SK-N-DZ (cell line): ENCODE data around the gene CCDC138. TPM values are rescaled to one million over a fixed set of nuclear protein-coding genes. Genes with fewer than 3 reads are reported as not detected.
A peak's percentile ranks its signal among the peaks of the same experiment; 100 is the strongest.
"Not testable (repeated sequence)": the region's sequence is repeated elsewhere in the genome, so short reads cannot be mapped to it uniquely, and the experiment has no call there.

Source experiments
- DNase-seq: peaks from one replicate; pipeline ENCODE4 v3.0.0-alpha.2; 2015; ENCODE audit warnings: low spot score
- polyA plus RNA-seq, 2 experiments: library from polyadenylated mRNA; depleted of rRNA; stranded (reverse); fragments of >200 nt; gene quantifications; 2 replicates each; pipeline ENCODE4 v1.2.3, GENCODE V29; 2014

Gene CCDC138, protein sequence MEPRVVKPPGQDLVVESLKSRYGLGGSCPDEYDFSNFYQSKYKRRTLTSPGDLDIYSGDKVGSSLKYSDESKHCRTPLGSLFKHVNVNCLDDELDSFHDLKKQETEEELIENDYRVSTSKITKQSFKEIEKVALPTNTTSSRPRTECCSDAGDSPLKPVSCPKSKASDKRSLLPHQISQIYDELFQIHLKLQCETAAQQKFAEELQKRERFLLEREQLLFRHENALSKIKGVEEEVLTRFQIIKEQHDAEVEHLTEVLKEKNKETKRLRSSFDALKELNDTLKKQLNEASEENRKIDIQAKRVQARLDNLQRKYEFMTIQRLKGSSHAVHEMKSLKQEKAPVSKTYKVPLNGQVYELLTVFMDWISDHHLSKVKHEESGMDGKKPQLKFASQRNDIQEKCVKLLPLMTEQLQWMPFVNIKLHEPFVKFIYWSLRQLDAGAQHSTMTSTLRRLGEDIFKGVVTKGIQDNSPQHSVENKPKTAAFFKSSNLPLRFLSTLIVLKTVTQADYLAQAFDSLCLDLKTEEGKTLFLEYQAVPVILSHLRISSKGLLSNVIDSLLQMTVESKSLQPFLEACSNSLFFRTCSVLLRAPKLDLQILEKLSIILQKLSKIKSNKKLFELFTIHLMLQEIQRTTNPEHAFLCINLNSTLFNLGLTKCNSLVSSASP
- polyA plus RNA-seq (2014; cell fraction: cytosol; rRNA removed), result 29.3 and 31.6 TPM in 2 replicates
- 27.9 and 39.9 TPM in 2 replicates for polyA plus RNA-seq (2014; cell fraction: nucleus; rRNA removed)

DNA sequence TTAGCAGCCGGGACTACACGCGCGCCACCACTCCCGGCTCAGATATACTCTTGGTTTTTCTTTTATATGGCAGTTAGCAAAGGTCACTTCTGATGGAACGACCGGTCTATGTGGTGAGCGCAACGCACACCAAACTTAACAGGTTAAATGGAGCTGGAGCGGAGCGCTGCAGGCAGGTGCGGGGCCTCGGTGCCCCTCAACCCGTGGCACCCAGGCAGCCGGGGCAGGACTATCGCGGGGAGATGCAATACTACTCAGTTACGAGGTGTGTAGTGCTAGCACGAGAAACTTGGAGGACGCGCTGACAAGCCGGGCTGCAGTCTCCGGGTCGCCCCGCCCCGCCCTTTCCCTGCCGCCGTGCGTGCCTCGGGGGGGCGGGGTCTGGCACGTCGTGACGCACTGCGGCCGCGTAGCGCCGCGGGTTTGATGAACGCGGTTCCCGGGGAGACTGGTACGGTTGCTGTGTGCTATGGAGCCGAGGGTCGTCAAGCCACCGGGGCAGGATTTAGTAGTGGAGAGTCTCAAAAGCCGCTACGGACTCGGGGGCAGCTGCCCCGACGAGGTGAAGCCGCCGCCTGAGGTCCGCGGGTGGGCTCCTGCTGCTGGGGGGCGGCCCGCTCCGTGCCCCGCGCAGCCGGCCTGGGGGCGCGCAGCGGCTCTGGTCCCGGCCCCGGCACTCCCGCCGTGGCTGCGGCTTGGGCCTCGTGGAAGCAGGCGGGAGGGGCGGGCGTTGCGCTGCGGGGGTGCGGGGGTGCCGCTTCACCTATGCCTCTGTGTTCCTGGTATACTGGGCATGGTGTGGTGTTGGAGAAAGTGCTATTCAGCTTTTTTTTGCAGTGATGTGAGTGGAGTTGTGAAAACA lies at the start of gene CCDC138:
CCDC138 (plus strand) TSS at position 418 of the 862 bp plus-strand sequence; CDS start at position 470, 52 bp downstream.
- DNase-seq, result peak; percentile 89

DNA sequence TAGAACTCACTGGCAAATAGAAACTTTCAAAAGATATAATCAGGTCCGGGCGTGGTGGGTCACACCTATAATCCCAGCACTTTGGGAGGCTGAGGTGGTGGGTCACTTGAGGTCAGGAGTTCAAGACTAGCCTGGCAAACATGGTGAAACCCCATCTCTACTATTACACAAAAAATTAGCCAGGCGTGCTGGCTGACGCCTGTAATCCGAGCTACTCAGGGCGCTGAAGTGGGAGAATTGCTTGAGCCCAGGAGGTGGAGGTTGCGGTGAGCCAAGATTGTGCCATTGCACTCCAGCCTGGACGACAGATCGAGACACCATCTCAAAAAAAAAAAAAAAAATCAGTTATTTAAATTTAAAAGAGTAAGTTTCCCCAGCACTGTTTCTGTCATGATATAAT lies 28.6 kb upstream of the CCDC138 start:
- not testable (repeated sequence) for DNase-seq

DNA sequence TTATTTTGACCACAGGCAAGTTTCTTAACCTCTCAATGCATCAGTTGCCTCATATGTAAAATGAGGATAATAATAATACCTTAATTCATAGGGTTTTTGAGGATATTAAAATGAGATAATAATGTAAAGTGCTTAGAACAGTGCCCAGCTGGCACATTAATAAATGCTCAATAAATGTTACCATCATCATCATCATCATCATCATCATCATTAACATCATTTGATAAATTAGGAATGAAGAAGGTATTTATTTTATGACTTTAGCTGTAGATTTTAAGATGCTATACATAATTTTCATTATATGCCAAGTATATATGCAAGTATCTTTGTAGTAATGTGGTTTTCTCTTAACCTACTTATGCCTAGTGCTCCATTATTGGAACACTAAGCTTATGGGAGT lies 24.0 kb upstream of the CCDC138 start:
- DNase-seq, result not testable (repeated sequence)

- not testable (repeated sequence) for DNase-seq
These were observed 19.9 kb upstream of the CCDC138 start for GRCh38 chr2:108766671-108767070.

GRCh38 chr2:108767859-108768258 lies 18.7 kb upstream of the CCDC138 start:
- not testable (repeated sequence) for DNase-seq

- DNase-seq, result no peak
These were observed 10.1 kb upstream of the CCDC138 start for GRCh38 chr2:108776475-108776874.

DNA sequence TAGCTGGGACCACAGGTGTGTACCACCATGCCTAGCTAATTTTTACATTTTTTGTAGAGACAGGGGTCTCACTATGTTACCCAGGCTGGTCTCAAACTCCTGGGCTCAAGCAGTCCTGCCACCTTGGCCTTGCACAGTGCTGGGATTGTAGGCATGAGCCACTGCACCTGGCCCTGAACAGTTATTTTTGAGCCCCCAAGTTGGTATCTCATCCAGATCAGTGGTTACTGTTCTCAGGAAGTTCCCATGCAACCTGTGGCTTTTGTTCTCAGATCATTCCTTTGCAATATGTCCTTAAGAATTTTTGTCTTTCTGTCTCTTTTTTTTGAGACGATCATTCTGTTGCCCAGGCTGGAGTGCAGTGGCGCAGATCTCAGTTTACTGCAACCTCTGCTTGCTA lies 7.7 kb upstream of the CCDC138 start:
- no peak for DNase-seq

- DNase-seq, result no peak
These were observed 590 bp upstream of the CCDC138 start for GRCh38 chr2:108786008-108786353.

- DNase-seq, result no peak
These were observed 608 bp downstream of the CCDC138 start for GRCh38 chr2:108787216-108787541.

DNA sequence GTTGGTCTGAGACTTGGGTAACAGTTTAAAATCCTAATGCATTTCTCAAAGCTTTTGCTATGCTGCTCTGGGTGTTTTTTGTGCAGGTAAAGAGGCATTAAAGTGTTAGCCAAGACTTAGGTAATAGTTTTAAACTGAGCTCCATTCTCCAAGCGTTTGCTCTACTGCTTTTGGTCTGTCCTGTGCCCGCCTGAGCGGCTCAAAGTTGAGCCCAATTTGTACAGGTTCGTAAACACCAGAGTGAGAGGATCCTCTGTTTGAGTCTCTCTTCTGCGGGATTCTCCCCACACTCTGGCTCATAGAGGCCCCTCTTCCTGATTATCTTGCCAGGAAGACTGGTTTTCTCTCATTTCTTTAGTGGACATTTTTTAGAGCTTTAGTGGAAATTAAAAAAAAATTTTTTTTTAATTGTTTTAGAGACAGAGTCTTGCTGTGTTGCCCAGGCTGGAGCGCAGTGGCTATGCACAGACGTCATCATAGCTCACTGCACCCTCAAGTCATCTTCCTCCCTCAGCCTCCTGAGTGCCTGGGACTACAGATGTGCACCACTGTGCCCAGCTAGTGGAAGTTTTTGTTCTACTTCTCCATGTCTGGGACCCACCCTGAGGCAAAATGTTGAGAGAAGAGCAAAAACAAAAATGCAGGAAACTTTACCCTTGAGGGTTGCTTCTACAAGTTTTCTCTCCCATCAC lies 16.6 kb downstream of the CCDC138 start:
- DNase-seq, result no peak

- no peak for DNase-seq
These were observed 18.5 kb downstream of the CCDC138 start for GRCh38 chr2:108805032-108805431.

DNA sequence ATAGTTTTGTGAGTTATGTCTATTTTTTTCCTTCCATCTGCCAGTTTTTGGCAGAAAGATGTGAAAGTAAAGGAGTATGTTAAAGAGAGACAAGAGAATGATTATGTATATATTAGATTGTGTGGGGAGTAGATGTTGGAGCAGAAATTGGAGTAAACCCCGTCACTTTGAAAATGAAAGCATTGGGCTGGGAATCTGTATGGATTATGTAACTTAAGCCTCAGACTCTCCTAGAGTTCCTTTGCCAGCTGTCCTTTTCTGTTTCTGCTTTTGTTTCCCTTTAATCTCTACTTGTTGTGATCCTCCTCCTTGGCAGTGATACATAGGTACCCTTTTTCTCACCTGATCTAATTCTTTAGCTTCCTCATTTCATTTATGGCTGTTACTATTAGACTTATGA lies 19.2 kb downstream of the CCDC138 start:
- no peak for DNase-seq

GRCh38 chr2:108806371-108807113 lies 20.0 kb downstream of the CCDC138 start:
- no peak for DNase-seq

DNA sequence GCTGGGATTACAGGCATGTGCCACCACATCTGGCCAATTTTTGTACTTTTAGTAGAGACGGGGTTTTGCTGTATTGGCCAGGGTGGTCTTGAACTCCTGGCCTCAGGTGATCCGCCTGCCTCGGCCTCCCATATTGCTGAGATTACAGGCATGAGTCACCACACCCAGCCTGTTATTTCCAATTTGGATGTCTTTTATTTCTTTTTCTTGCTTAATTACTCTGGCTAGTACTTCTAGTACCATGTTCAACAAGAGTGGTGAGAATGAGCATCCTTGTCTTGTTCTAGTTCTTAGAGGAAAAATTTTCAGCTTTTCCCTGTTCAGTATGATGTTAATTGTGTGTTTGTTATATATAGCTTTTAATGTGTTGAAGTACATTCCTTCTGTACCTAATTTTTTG lies 23.4 kb downstream of the CCDC138 start:
- DNase-seq, result no peak

GRCh38 chr2:108810993-108811957 lies 24.7 kb downstream of the CCDC138 start:
- no peak for DNase-seq

GRCh38 chr2:108813732-108814131 lies 27.2 kb downstream of the CCDC138 start:
- DNase-seq, result no peak

- DNase-seq, result no peak
These were observed 33.9 kb downstream of the CCDC138 start for GRCh38 chr2:108820482-108820881.

DNA sequence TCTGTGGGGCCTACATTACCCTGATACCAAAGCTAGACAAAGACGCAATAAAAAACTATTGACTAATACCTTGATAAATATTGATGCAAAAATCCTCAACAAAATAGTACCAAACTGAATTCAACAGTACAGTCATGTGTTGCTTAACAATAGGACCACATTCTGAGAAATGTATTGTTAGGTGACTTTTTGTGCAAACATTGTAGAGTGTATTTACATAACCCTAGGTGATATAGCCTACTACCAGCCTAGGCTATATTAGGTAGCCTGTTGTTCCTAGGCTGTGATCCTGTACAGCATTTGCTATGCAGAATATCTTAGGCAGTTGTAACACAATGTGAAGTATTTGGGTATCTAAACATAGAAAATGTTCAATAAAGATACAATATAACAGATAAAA lies 36.7 kb downstream of the CCDC138 start:
- DNase-seq, result no peak

GRCh38 chr2:108824316-108825070 lies 37.9 kb downstream of the CCDC138 start:
- no peak for DNase-seq
